ENCODE measurements around the gene RBPJL. TPM values are rescaled to one million over a fixed set of nuclear protein-coding genes. Genes with fewer than 3 reads are reported as not detected.

The RBPJL gene
- total RNA-seq, 1 experiment from 2014 or later, result 0.85 TPM

GRCh38 chr20:45362804-45363610 lies 56.4 kb downstream of the RBPJL start, which contains the start of gene SYS1 (continued):
- TF ChIP-seq NFYB (CRISPR knock-in tag; conservative IDR thresholded peaks at IDR 0.05; ENCODE audit: low read depth) (no peak), KAT7 (CRISPR knock-in tag; IDR thresholded peaks at IDR 0.05; ENCODE audit: borderline replicate concordance) (no peak), ETV6 (CRISPR knock-in tag; IDR thresholded peaks at IDR 0.05) (peak; percentile 87), USF1 (CRISPR knock-in tag; IDR thresholded peaks at IDR 0.05) (0 out of 2 replicates have a peak, but pooled peaks have one; percentile 27), SOX15 (CRISPR knock-in tag; IDR thresholded peaks at IDR 0.05) (no peak), ZBTB21 (CRISPR knock-in tag; IDR thresholded peaks at IDR 0.05; ENCODE audit: borderline replicate concordance) (no peak), FOXP1 (CRISPR knock-in tag; IDR thresholded peaks at IDR 0.05; ENCODE audit: borderline replicate concordance) (peak; percentile 24; the same call in 1 of the 2 replicates), NR1H2 (CRISPR knock-in tag; IDR thresholded peaks at IDR 0.05) (no peak), NR3C1 (CRISPR knock-in tag; conservative IDR thresholded peaks at IDR 0.05; ENCODE audit: low read depth) (no peak), ZNF281 (CRISPR knock-in tag; IDR thresholded peaks at IDR 0.05) (no peak), ZSCAN18 (CRISPR knock-in tag; IDR thresholded peaks at IDR 0.05) (no peak), AR (CRISPR knock-in tag; IDR thresholded peaks at IDR 0.05) (no peak), SMAD4 (CRISPR knock-in tag; IDR thresholded peaks at IDR 0.05) (no peak), FOXP4 (CRISPR knock-in tag; IDR thresholded peaks at IDR 0.05) (no peak), ZNF232 (CRISPR knock-in tag; IDR thresholded peaks at IDR 0.05) (peak; percentile 88)
- TF ChIP-seq, protein P1, sequence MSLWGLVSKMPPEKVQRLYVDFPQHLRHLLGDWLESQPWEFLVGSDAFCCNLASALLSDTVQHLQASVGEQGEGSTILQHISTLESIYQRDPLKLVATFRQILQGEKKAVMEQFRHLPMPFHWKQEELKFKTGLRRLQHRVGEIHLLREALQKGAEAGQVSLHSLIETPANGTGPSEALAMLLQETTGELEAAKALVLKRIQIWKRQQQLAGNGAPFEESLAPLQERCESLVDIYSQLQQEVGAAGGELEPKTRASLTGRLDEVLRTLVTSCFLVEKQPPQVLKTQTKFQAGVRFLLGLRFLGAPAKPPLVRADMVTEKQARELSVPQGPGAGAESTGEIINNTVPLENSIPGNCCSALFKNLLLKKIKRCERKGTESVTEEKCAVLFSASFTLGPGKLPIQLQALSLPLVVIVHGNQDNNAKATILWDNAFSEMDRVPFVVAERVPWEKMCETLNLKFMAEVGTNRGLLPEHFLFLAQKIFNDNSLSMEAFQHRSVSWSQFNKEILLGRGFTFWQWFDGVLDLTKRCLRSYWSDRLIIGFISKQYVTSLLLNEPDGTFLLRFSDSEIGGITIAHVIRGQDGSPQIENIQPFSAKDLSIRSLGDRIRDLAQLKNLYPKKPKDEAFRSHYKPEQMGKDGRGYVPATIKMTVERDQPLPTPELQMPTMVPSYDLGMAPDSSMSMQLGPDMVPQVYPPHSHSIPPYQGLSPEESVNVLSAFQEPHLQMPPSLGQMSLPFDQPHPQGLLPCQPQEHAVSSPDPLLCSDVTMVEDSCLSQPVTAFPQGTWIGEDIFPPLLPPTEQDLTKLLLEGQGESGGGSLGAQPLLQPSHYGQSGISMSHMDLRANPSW (CRISPR knock-in tag; conservative IDR thresholded peaks at IDR 0.05; ENCODE audit: low read depth), result no peak
- TF ChIP-seq, protein P2, sequence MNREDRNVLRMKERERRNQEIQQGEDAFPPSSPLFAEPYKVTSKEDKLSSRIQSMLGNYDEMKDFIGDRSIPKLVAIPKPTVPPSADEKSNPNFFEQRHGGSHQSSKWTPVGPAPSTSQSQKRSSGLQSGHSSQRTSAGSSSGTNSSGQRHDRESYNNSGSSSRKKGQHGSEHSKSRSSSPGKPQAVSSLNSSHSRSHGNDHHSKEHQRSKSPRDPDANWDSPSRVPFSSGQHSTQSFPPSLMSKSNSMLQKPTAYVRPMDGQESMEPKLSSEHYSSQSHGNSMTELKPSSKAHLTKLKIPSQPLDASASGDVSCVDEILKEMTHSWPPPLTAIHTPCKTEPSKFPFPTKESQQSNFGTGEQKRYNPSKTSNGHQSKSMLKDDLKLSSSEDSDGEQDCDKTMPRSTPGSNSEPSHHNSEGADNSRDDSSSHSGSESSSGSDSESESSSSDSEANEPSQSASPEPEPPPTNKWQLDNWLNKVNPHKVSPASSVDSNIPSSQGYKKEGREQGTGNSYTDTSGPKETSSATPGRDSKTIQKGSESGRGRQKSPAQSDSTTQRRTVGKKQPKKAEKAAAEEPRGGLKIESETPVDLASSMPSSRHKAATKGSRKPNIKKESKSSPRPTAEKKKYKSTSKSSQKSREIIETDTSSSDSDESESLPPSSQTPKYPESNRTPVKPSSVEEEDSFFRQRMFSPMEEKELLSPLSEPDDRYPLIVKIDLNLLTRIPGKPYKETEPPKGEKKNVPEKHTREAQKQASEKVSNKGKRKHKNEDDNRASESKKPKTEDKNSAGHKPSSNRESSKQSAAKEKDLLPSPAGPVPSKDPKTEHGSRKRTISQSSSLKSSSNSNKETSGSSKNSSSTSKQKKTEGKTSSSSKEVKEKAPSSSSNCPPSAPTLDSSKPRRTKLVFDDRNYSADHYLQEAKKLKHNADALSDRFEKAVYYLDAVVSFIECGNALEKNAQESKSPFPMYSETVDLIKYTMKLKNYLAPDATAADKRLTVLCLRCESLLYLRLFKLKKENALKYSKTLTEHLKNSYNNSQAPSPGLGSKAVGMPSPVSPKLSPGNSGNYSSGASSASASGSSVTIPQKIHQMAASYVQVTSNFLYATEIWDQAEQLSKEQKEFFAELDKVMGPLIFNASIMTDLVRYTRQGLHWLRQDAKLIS (CRISPR knock-in tag; IDR thresholded peaks at IDR 0.05; ENCODE audit: borderline replicate concordance), result no peak
- TF ChIP-seq, protein P3, sequence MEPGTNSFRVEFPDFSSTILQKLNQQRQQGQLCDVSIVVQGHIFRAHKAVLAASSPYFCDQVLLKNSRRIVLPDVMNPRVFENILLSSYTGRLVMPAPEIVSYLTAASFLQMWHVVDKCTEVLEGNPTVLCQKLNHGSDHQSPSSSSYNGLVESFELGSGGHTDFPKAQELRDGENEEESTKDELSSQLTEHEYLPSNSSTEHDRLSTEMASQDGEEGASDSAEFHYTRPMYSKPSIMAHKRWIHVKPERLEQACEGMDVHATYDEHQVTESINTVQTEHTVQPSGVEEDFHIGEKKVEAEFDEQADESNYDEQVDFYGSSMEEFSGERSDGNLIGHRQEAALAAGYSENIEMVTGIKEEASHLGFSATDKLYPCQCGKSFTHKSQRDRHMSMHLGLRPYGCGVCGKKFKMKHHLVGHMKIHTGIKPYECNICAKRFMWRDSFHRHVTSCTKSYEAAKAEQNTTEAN (CRISPR knock-in tag; IDR thresholded peaks at IDR 0.05), result no peak

Data from WTC11 (cell line).